Thoracic aorta (tissue), 2 donors: ENCODE data around the gene TACSTD2. TPM values are rescaled to one million over a fixed set of nuclear protein-coding genes. Genes with fewer than 3 reads are reported as not detected.
"Not testable (repeated sequence)": the region's sequence is repeated elsewhere in the genome, so short reads cannot be mapped to it uniquely, and the experiment has no call there.

ENCODE experiments used
- ATAC-seq: fragments of 150-250 bp; one replicate; pipeline ENCODE4 v1.8.0; 2017; ENCODE audit warnings: low read depth; ENCODE audit not compliant: insufficient number of reproducible peaks, low FRiP score
- DNase-seq: peaks from one replicate; pipeline ENCODE4 v3.0.0-alpha.2; 2020; ENCODE audit warnings: low spot score
- H3K27ac ChIP-seq, 2 donors: fragments of 200-600 bp; sonication (generic); 1 replicate in 1 of 2; 2 replicates in 1 of 2; pipeline ENCODE4 v1.5.1; 2016; ENCODE audit warnings: mild to moderate bottlenecking in 2 of 2, moderate library complexity in 2 of 2
- H3K27me3 ChIP-seq: fragments of 200-600 bp; sonication (generic); replicated peaks from 2 replicates; pipeline ENCODE4 v1.6.0; 2016; ENCODE audit warnings: mild to moderate bottlenecking; ENCODE audit not compliant: insufficient read depth
- H3K36me3 ChIP-seq: fragments of 200-600 bp; sonication (generic); one replicate; pipeline ENCODE4 v1.5.1; 2016
- H3K4me1 ChIP-seq, 2 donors: fragments of 200-600 bp; sonication (generic); 1 replicate in 1 of 2; 2 replicates in 1 of 2; pipeline versions ENCODE4 v1.5.1 to v1.6.0; 2016; ENCODE audit warnings: low read depth in 2 of 2, mild to moderate bottlenecking in 1 of 2; ENCODE audit not compliant: control insufficient read depth in 1 of 2
- H3K4me3 ChIP-seq: fragments of 200-600 bp; sonication (generic); 2 replicates; pipeline ENCODE4 v1.5.1; 2016; ENCODE audit warnings: mild to moderate bottlenecking
- H3K9me3 ChIP-seq: fragments of 200-600 bp; sonication (generic); 2 replicates; pipeline ENCODE4 v1.5.1; 2016
- CTCF ChIP-seq: fragments of 200-600 bp; sonication (generic); IDR thresholded peaks from one replicate; pipeline ENCODE4 v1.5.1; 2019; ENCODE audit warnings: antibody characterized with exemption
- total RNA-seq, 2 donors: library from RNA; depleted of rRNA; stranded (reverse); fragments of >200 nt; gene quantifications; one replicate each; pipeline versions ENCODE4 v1.1.0 to v1.2.3, GENCODE V29; 2016

The TACSTD2 gene
- total RNA-seq, 2 donors from 2014 or later, result 6.9 to 8.1 TPM

GRCh38 chr1:58608945-58609344, 31.9 kb upstream of the TACSTD2 start:
- TF ChIP-seq CTCF, result no peak
- H3K9me3 ChIP-seq, result peaks cover 10% of the 10 kb centered on the region
- no peaks in the 10 kb centered on the region for H3K36me3 ChIP-seq
- H3K27me3 ChIP-seq, result no peaks in the 10 kb centered on the region
- ATAC-seq (no peak), DNase-seq (no peak)
- no peak overlapping the region for H3K27ac ChIP-seq
- no peaks in the 10 kb centered on the region for H3K4me1 ChIP-seq
- no peak overlapping the region for H3K4me3 ChIP-seq

GRCh38 chr1:58608297-58608696, 31.2 kb upstream of the TACSTD2 start:
- H3K27me3 ChIP-seq, result no peaks in the 10 kb centered on the region
- no peak overlapping the region for H3K27ac ChIP-seq
- DNase-seq (no peak), ATAC-seq (no peak)
- H3K36me3 ChIP-seq, result no peaks in the 10 kb centered on the region
- H3K9me3 ChIP-seq, result peaks cover 10% of the 10 kb centered on the region
- H3K4me3 ChIP-seq, result no peak overlapping the region
- no peaks in the 10 kb centered on the region for H3K4me1 ChIP-seq
- no peak for TF ChIP-seq CTCF

GRCh38 chr1:58607391-58607790, 30.3 kb upstream of the TACSTD2 start:
- no peaks in the 10 kb centered on the region for H3K27me3 ChIP-seq
- DNase-seq (no peak), ATAC-seq (no peak)
- peaks cover 10% of the 10 kb centered on the region for H3K9me3 ChIP-seq
- H3K36me3 ChIP-seq, result no peaks in the 10 kb centered on the region
- no peaks in the 10 kb centered on the region for H3K4me1 ChIP-seq
- H3K27ac ChIP-seq, result no peak overlapping the region
- H3K4me3 ChIP-seq, result no peak overlapping the region
- TF ChIP-seq CTCF, result no peak

- peaks cover 10% of the 10 kb centered on the region for H3K9me3 ChIP-seq
- H3K4me3 ChIP-seq, DNase-seq, H3K27me3 ChIP-seq, H3K36me3 ChIP-seq, H3K4me1 ChIP-seq, H3K27ac ChIP-seq, ATAC-seq: not testable (repeated sequence)
These were observed 24.9 kb upstream of the TACSTD2 start for GRCh38 chr1:58601921-58602320.

GRCh38 chr1:58597996-58598395, 20.9 kb upstream of the TACSTD2 start:
- Histone ChIP-seq H3K4me1 (peaks cover under 1 to 6% of the 10 kb centered on the region in 2 donors), H3K36me3 (no peaks in the 10 kb centered on the region), H3K27me3 (no peaks in the 10 kb centered on the region), H3K27ac (no peak overlapping the region), H3K4me3 (no peak overlapping the region), H3K9me3 (no peaks in the 10 kb centered on the region)
- ATAC-seq (no peak), DNase-seq (no peak)
- no peak for TF ChIP-seq CTCF

- no peak for TF ChIP-seq CTCF
- ATAC-seq, result no peak
- no peak overlapping the region for H3K4me3 ChIP-seq
- no peaks in the 10 kb centered on the region for H3K27me3 ChIP-seq
- no peak for DNase-seq
- peaks cover 5 to 14% of the 10 kb centered on the region in 2 donors for H3K4me1 ChIP-seq
- no peak overlapping the region for H3K27ac ChIP-seq
- H3K36me3 ChIP-seq, result no peaks in the 10 kb centered on the region
- H3K9me3 ChIP-seq, result no peaks in the 10 kb centered on the region
These were observed 20.0 kb upstream of the TACSTD2 start for GRCh38 chr1:58597076-58597475.
